ENCODE results near the gene CCDC81.

GRCh38 chr11:86372041-86372440 is 2.6 kb upstream of the CCDC81 start:
- TF ChIP-seq, protein P1, sequence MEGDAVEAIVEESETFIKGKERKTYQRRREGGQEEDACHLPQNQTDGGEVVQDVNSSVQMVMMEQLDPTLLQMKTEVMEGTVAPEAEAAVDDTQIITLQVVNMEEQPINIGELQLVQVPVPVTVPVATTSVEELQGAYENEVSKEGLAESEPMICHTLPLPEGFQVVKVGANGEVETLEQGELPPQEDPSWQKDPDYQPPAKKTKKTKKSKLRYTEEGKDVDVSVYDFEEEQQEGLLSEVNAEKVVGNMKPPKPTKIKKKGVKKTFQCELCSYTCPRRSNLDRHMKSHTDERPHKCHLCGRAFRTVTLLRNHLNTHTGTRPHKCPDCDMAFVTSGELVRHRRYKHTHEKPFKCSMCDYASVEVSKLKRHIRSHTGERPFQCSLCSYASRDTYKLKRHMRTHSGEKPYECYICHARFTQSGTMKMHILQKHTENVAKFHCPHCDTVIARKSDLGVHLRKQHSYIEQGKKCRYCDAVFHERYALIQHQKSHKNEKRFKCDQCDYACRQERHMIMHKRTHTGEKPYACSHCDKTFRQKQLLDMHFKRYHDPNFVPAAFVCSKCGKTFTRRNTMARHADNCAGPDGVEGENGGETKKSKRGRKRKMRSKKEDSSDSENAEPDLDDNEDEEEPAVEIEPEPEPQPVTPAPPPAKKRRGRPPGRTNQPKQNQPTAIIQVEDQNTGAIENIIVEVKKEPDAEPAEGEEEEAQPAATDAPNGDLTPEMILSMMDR (IDR thresholded peaks at IDR 0.05): no peak
- TF ChIP-seq POLR2AphosphoS5 (IDR thresholded peaks at IDR 0.05; ENCODE audit: low read depth, low read length) (no peak), SIN3A (IDR thresholded peaks at IDR 0.05; ENCODE audit: borderline replicate concordance, insufficient read depth, low read depth, low read length) (no peak), TCF7L2 (IDR thresholded peaks at IDR 0.05; ENCODE audit: low read depth, low read length) (no peak)
- TF ChIP-seq, protein P2, sequence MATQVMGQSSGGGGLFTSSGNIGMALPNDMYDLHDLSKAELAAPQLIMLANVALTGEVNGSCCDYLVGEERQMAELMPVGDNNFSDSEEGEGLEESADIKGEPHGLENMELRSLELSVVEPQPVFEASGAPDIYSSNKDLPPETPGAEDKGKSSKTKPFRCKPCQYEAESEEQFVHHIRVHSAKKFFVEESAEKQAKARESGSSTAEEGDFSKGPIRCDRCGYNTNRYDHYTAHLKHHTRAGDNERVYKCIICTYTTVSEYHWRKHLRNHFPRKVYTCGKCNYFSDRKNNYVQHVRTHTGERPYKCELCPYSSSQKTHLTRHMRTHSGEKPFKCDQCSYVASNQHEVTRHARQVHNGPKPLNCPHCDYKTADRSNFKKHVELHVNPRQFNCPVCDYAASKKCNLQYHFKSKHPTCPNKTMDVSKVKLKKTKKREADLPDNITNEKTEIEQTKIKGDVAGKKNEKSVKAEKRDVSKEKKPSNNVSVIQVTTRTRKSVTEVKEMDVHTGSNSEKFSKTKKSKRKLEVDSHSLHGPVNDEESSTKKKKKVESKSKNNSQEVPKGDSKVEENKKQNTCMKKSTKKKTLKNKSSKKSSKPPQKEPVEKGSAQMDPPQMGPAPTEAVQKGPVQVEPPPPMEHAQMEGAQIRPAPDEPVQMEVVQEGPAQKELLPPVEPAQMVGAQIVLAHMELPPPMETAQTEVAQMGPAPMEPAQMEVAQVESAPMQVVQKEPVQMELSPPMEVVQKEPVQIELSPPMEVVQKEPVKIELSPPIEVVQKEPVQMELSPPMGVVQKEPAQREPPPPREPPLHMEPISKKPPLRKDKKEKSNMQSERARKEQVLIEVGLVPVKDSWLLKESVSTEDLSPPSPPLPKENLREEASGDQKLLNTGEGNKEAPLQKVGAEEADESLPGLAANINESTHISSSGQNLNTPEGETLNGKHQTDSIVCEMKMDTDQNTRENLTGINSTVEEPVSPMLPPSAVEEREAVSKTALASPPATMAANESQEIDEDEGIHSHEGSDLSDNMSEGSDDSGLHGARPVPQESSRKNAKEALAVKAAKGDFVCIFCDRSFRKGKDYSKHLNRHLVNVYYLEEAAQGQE (IDR thresholded peaks at IDR 0.05; ENCODE audit: insufficient read depth in 1 of 2, low read depth in 2 of 2, low read length in 1 of 2): no peak
